GM19468 (cell line): Measurements from ENCODE around the gene MMP24OS.

Experiments used
- ATAC-seq: cut with Tn5 transposase; IDR thresholded peaks from one replicate; pipeline ENCODE4 v1.9.1; 2021; ENCODE audit warnings: mild to moderate bottlenecking, moderate library complexity, moderate number of reproducible peaks; ENCODE audit not compliant: unreplicated experiment; ENCODE audit errors: extremely low read depth

Gene MMP24OS

GRCh38 chr20:35293303-35294292 lies 15.7 kb upstream of the MMP24OS start:
- no peak for ATAC-seq

- no peak for ATAC-seq
Measured at GRCh38 chr20:35292504-35293285, 14.8 kb upstream of the MMP24OS start.

- ATAC-seq = no peak
Measured at GRCh38 chr20:35291654-35292503, 14.0 kb upstream of the MMP24OS start, which contains the start of gene FAM83C. Gene FAM83C (minus strand): TSS chr20:35292425. CDS start chr20:35292304, 121 bp downstream.

- ATAC-seq = no peak
Measured at GRCh38 chr20:35290887-35291417, 13.0 kb upstream of the MMP24OS start.

GRCh38 chr20:35290186-35290886 lies 12.4 kb upstream of the MMP24OS start:
- no peak for ATAC-seq

- no peak for ATAC-seq
Measured at GRCh38 chr20:35288325-35289060, 10.6 kb upstream of the MMP24OS start.

- no peak for ATAC-seq
Measured at GRCh38 chr20:35287509-35288324, 9.8 kb upstream of the MMP24OS start.

GRCh38 chr20:35286899-35287508 lies 9.1 kb upstream of the MMP24OS start:
- no peak for ATAC-seq

GRCh38 chr20:35286077-35286898 lies 8.4 kb upstream of the MMP24OS start:
- ATAC-seq = no peak

GRCh38 chr20:35285806-35286076 lies 7.8 kb upstream of the MMP24OS start:
- no peak for ATAC-seq

- no peak for ATAC-seq
Measured at GRCh38 chr20:35284992-35285805, 7.3 kb upstream of the MMP24OS start.

GRCh38 chr20:35284267-35284991 lies 6.5 kb upstream of the MMP24OS start, which contains the start of gene EIF6:
Gene EIF6 (minus strand): TSS chr20:35284772. CDS start chr20:35284487, 285 bp downstream.
- ATAC-seq = no peak

GRCh38 chr20:35283441-35284266 lies 5.7 kb upstream of the MMP24OS start:
- ATAC-seq = no peak

- ATAC-seq = no peak
Measured at GRCh38 chr20:35281506-35282101, 3.7 kb upstream of the MMP24OS start.
